NCI-H2171 (cell line): ENCODE data around the gene FSCN2.

Experiments
- DNase-seq: peaks from one replicate; lab custom pipeline; 2025; lab: John Stamatoyannopoulos, UW

FSCN2 gene

GRCh38 chr17:81489998-81490992 is 37.9 kb upstream of the FSCN2 start:
- no peak for DNase-seq

GRCh38 chr17:81491181-81491581 is 37.0 kb upstream of the FSCN2 start:
- DNase-seq, result no peak

- no peak for DNase-seq
These were observed 36.4 kb upstream of the FSCN2 start for GRCh38 chr17:81491761-81492160.

GRCh38 chr17:81492202-81492601 is 36.0 kb upstream of the FSCN2 start:
- no peak for DNase-seq

GRCh38 chr17:81492706-81493105 is 35.5 kb upstream of the FSCN2 start:
- no peak for DNase-seq

GRCh38 chr17:81493198-81494038 is 34.8 kb upstream of the FSCN2 start:
- DNase-seq, result no peak

- peak; percentile 66 for DNase-seq
These were observed 33.4 kb upstream of the FSCN2 start for GRCh38 chr17:81494626-81495377.

- no peak for DNase-seq
These were observed 29.1 kb upstream of the FSCN2 start for GRCh38 chr17:81498953-81499600.

- no peak for DNase-seq
These were observed 28.6 kb upstream of the FSCN2 start for GRCh38 chr17:81499601-81499970.

GRCh38 chr17:81500047-81500446 is 28.1 kb upstream of the FSCN2 start:
- DNase-seq, result no peak

GRCh38 chr17:81502471-81503017 is 25.6 kb upstream of the FSCN2 start:
- DNase-seq, result no peak

- DNase-seq, result no peak
These were observed 24.6 kb upstream of the FSCN2 start for GRCh38 chr17:81503619-81504018.

GRCh38 chr17:81508639-81509206 is 19.5 kb upstream of the FSCN2 start:
- no peak for DNase-seq

GRCh38 chr17:81509207-81509971 is 18.8 kb upstream of the FSCN2 start:
- DNase-seq, result no peak

- no peak for DNase-seq
These were observed 18.0 kb upstream of the FSCN2 start for GRCh38 chr17:81509972-81510784.

- no peak for DNase-seq
These were observed 17.2 kb upstream of the FSCN2 start for GRCh38 chr17:81510785-81511553.

- no peak for DNase-seq
These were observed 16.7 kb upstream of the FSCN2 start for GRCh38 chr17:81511554-81511803.

GRCh38 chr17:81511804-81512561 is 16.2 kb upstream of the FSCN2 start:
- DNase-seq, result no peak
